ENCODE results near the gene ACVR1. TPM values are rescaled to one million over a fixed set of nuclear protein-coding genes. Genes with fewer than 3 reads are reported as not detected.

ACVR1 gene
- 1 to 10 TPM in 2 of 3 donors, under 1 TPM in 1; 0.46 to 1.4 (median 1.1) TPM for polyA plus RNA-seq

- Mint-ChIP-seq H3K27ac (peak within 1 kb of the TSS; percentile 25 to 91 (median 80)), H3K27me3 (ENCODE audit: low read depth in 3 of 3) (peaks cover 0 to 9% (median 1%) of the 10 kb centered on the region in 3 donors), H3K36me3 (no peaks in the 10 kb centered on the region), H3K9me3 (no peaks in the 10 kb centered on the region), H3K4me1 (peaks cover 16 to 17% of the 10 kb centered on the region in 2 donors), H3K4me3 (peak within 1 kb of the TSS; percentile 85 to 94 (median 91))
- DNase-seq = peak; percentile 72 to 77 (median 76)
These were observed at the start of gene ACVR1 for GRCh38 chr2:157876066-157876785. Gene ACVR1 (minus strand): TSS chr2:157876330. CDS start chr2:157799493, 76,837 bp downstream.

DNA sequence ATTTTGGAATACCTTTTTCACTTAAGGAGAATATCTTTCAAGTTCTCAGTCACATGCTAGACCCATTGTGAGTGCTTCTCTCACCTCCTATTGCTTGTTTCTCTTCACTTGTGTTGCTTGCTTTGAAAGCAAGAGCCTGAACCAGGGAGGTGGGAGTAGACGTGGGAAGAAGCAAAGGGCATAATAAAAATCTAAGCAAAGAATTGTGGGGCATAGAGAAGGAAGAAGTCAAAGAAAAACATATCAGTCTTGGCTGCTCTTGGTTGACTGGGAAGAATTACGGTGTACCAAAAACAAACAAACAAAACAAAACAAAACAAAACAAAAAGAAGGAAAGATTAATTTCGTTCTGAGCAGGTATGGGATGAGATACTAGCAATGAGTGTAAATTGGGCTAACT lies 48.9 kb upstream of the ACVR1 start:
- no peaks in the 10 kb centered on the region for H3K9me3 Mint-ChIP-seq
- H3K4me1 Mint-ChIP-seq = no peaks in the 10 kb centered on the region
- no peaks in the 10 kb centered on the region for H3K36me3 Mint-ChIP-seq
- DNase-seq = no peak
- H3K4me3 Mint-ChIP-seq = no peak overlapping the region
- peaks cover 0 to 3% (median 0%) of the 10 kb centered on the region in 3 donors for H3K27me3 Mint-ChIP-seq (ENCODE audit: low read depth in 3 of 3)
- H3K27ac Mint-ChIP-seq = no peak overlapping the region

DNA sequence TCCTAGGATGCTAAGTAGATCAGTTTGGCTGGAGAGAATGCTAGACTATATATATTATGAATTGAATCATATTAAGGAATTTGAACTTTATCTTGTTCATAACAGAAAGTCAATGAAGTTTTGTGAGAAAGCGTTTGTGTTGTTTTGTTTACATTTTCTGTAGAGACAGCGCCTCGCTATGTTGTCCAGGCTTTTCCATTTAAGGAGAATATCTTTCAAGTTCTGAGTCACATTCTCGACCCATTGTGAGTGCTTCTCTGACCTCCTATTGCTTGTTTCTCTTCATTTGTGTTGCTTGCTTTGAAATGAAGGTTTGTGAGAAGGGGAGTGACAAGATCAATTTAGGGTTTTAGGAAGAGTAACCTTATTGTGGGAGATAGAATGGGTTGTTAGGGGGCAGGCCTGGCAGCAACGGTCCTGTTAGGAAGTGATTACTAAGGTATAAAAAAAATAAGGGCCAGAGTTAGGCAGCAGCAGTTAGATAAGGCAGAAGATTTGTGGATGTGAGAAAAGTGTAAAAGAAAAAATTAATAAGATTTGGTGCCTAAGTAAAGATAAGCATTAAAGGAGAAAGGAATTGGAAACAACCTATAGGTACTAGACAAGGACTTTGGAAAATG lies 47.6 kb upstream of the ACVR1 start:
- Mint-ChIP-seq H3K27ac (no peak overlapping the region), H3K4me1 (no peaks in the 10 kb centered on the region), H3K4me3 (no peak overlapping the region), H3K27me3 (ENCODE audit: low read depth in 3 of 3) (peaks cover 0 to 3% (median 0%) of the 10 kb centered on the region in 3 donors), H3K36me3 (no peaks in the 10 kb centered on the region), H3K9me3 (no peaks in the 10 kb centered on the region)
- no peak for DNase-seq

GRCh38 chr2:157922815-157923214 lies 46.7 kb upstream of the ACVR1 start:
- H3K4me1 Mint-ChIP-seq = no peaks in the 10 kb centered on the region
- H3K4me3 Mint-ChIP-seq = no peak overlapping the region
- no peaks in the 10 kb centered on the region for H3K36me3 Mint-ChIP-seq
- H3K9me3 Mint-ChIP-seq = no peaks in the 10 kb centered on the region
- H3K27me3 Mint-ChIP-seq (ENCODE audit: low read depth in 3 of 3) = peaks cover 0 to 3% (median under 1%) of the 10 kb centered on the region in 3 donors
- H3K27ac Mint-ChIP-seq = no peak overlapping the region
- DNase-seq = no peak

DNA sequence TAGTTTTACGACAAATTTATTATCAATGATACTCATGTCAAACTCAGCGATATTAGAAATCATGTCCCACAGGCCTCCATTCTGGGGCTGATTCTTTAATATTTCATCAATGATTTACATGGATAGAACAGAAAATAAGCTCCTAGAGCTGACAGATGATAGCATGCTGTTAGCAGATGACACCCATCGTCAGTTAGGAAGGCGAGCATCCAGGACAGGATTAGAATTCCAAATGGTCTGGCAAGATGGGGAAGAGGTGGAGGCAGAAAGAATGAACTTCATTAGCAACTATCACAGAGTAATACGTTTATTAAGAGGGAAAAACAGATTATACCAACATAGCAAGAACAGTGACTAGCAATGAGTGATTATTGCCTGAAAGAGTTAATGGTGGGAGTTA lies 46.2 kb upstream of the ACVR1 start:
- DNase-seq = no peak
- Mint-ChIP-seq H3K4me1 (no peaks in the 10 kb centered on the region), H3K9me3 (no peaks in the 10 kb centered on the region), H3K27me3 (ENCODE audit: low read depth in 3 of 3) (peaks cover 0 to 3% (median 2%) of the 10 kb centered on the region in 3 donors), H3K27ac (no peak overlapping the region), H3K4me3 (no peak overlapping the region), H3K36me3 (no peaks in the 10 kb centered on the region)

DNA sequence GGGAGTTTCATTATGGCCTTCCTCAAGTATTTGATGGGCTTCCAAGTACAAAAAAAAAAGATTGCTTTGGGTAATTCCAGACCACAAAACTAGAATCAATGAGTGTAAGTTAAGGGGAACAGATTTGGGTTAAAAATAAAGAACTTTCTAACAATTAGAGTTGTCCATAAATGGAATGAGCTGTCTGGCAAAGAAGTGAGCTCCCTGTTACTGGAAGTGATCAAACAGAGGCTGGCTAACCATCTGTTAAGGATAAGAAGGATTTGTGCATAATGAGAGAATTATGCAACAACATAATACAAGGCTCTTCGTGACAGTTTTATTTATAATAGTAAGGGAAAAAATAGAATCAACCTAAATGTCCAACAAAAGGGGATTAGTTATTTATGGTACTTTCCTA lies 44.6 kb upstream of the ACVR1 start:
- no peaks in the 10 kb centered on the region for H3K36me3 Mint-ChIP-seq
- no peaks in the 10 kb centered on the region for H3K4me1 Mint-ChIP-seq
- H3K27ac Mint-ChIP-seq = no peak overlapping the region
- peaks cover 0 to 3% (median 2%) of the 10 kb centered on the region in 3 donors for H3K27me3 Mint-ChIP-seq (ENCODE audit: low read depth in 3 of 3)
- no peak overlapping the region for H3K4me3 Mint-ChIP-seq
- DNase-seq = no peak
- no peaks in the 10 kb centered on the region for H3K9me3 Mint-ChIP-seq

- no peaks in the 10 kb centered on the region for H3K9me3 Mint-ChIP-seq
- H3K27ac Mint-ChIP-seq = no peak overlapping the region
These were observed 43.1 kb upstream of the ACVR1 start for GRCh38 chr2:157919181-157919580.

DNA sequence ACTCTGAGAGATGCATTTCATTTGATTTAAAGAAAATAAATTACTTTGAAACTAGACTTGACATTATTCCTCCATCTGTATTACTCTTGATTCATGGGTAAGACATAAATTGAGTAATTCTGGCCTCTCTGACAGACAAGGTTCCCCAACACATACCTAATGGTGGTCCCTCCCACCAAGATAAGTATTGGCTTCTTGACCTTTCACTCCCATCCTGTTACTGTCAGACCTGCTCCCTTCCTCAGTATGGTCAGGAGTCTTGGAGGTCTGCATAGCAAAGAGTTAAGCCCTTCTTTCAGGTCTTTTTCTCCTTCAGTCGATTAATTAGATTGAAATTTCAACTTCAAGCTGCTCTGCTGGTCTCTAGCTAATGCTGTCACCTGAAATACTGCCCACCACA lies 42.2 kb upstream of the ACVR1 start:
- no peak overlapping the region for H3K4me3 Mint-ChIP-seq

More at GRCh38 chr2:157919181-157919580, 43.1 kb upstream of the ACVR1 start:
- no peak for DNase-seq
- H3K36me3 Mint-ChIP-seq = no peaks in the 10 kb centered on the region
- H3K4me3 Mint-ChIP-seq = no peak overlapping the region
- peaks cover 0 to 3% (median 2%) of the 10 kb centered on the region in 3 donors for H3K27me3 Mint-ChIP-seq (ENCODE audit: low read depth in 3 of 3)
- no peaks in the 10 kb centered on the region for H3K4me1 Mint-ChIP-seq

DNA sequence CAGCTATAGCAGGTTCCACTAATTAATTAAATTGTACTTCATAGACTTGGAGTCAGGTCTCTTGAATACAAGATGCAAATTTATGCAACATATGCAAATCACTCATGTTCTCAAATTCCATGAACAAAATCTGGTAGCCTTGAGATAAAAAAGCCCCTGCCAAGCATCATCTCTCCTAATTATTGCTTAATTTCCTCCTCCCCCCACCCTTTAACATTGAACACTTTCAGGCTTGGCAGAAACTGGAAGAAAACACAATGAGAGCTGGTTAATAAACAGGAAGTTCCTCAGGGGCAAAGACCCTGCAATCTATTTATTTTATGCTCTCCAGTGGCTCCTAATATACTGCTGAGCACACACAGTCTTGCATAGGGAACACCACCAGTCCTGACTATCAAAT lies 35.6 kb upstream of the ACVR1 start:
- H3K27ac Mint-ChIP-seq = no peak overlapping the region

More for the DNA sequence above, 42.2 kb upstream of the ACVR1 start:
- H3K27ac Mint-ChIP-seq = no peak overlapping the region
- DNase-seq = no peak
- no peaks in the 10 kb centered on the region for H3K4me1 Mint-ChIP-seq
- peaks cover 0 to 8% (median 4%) of the 10 kb centered on the region in 3 donors for H3K27me3 Mint-ChIP-seq (ENCODE audit: low read depth in 3 of 3)
- H3K36me3 Mint-ChIP-seq = no peaks in the 10 kb centered on the region
- H3K9me3 Mint-ChIP-seq = peaks cover 0 to 2% (median 0%) of the 10 kb centered on the region in 6 donors

DNA sequence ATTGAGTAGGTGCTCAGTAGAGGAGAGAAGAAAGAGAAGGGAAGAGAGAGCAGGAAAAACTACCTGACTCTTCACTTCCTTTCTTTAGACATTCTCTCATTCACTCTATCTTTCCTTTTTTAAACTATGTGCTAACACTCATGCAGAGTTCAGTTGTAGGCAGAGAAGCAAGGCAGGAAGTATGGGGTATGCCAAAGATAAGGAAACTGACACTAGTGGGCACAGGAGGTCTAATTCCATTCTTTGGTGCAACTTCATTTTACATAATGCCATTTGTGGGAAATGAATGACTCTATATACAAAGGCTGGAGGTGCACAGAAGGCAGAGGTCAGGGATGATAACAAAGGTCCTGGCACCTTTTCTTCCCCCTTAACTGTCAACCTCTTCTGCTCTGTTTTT lies 35.1 kb upstream of the ACVR1 start:
- no peaks in the 10 kb centered on the region for H3K4me1 Mint-ChIP-seq
- no peak overlapping the region for H3K27ac Mint-ChIP-seq
- H3K27me3 Mint-ChIP-seq (ENCODE audit: low read depth in 3 of 3) = peaks cover 0 to 9% (median 2%) of the 10 kb centered on the region in 3 donors
- H3K4me3 Mint-ChIP-seq = no peak overlapping the region
- H3K36me3 Mint-ChIP-seq = no peaks in the 10 kb centered on the region
- DNase-seq = no peak
- peaks cover 0 to 10% (median 0%) of the 10 kb centered on the region in 6 donors for H3K9me3 Mint-ChIP-seq

More for the DNA sequence above, 35.6 kb upstream of the ACVR1 start:
- Mint-ChIP-seq H3K9me3 (peaks cover 0 to 10% (median 0%) of the 10 kb centered on the region in 6 donors), H3K27me3 (ENCODE audit: low read depth in 3 of 3) (peaks cover 0 to 9% (median 2%) of the 10 kb centered on the region in 3 donors), H3K4me1 (no peaks in the 10 kb centered on the region), H3K36me3 (no peaks in the 10 kb centered on the region), H3K4me3 (no peak overlapping the region)
- no peak for DNase-seq

- H3K27ac Mint-ChIP-seq = no peak overlapping the region
These were observed 29.0 kb upstream of the ACVR1 start for GRCh38 chr2:157905092-157905491.

DNA sequence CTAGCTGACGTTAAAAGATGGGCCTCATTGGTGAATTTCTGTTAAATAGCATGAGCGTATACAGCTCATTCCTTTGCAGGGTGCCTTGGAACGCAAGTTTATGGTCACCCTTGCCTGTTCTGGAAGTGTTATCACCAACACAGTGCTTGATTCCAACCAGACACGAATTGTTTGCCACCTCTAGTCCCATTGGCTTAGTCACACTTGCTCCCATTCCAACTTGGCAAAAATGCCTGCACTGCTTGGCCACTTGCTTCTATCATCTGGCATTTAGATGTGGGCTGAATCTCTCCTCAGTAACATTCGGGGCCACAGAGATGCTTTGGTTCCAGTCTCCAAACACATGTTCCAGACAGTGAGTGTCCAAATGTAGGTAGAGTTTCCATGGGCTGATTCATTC lies 27.5 kb upstream of the ACVR1 start:
- no peaks in the 10 kb centered on the region for H3K36me3 Mint-ChIP-seq
- H3K9me3 Mint-ChIP-seq = no peaks in the 10 kb centered on the region
- no peak for DNase-seq
- no peaks in the 10 kb centered on the region for H3K27me3 Mint-ChIP-seq (ENCODE audit: low read depth in 3 of 3)
- no peak overlapping the region for H3K27ac Mint-ChIP-seq
- H3K4me1 Mint-ChIP-seq = peaks cover 0 to 8% of the 10 kb centered on the region in 2 donors
- H3K4me3 Mint-ChIP-seq = no peak overlapping the region

More at GRCh38 chr2:157905092-157905491, 29.0 kb upstream of the ACVR1 start:
- DNase-seq = no peak
- Mint-ChIP-seq H3K36me3 (no peaks in the 10 kb centered on the region), H3K27me3 (ENCODE audit: low read depth in 3 of 3) (no peaks in the 10 kb centered on the region), H3K9me3 (no peaks in the 10 kb centered on the region), H3K4me1 (no peaks in the 10 kb centered on the region), H3K4me3 (no peak overlapping the region)

DNA sequence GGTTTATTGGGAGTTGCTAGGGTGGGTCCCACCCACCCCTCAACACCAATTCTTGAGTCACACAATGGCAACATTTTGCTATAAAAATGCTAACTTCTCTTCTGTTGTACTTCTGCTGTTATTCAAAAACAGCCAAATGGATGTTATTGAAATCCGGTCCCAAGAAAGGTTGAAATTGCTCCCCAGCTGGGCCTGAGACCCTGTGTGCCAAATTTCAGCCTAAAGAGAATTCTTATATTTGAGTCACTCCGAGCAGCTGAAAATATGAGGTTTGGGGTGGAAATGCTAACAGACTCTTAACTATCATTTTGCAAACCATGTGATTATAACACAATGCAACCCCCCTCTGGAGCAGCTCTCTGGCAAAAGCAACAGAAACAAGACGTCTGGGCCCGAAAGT lies 27.0 kb upstream of the ACVR1 start:
- peaks cover 0 to 12% of the 10 kb centered on the region in 2 donors for H3K4me1 Mint-ChIP-seq
- H3K27me3 Mint-ChIP-seq (ENCODE audit: low read depth in 3 of 3) = no peaks in the 10 kb centered on the region
- H3K27ac Mint-ChIP-seq = no peak overlapping the region
- no peak for DNase-seq
- H3K9me3 Mint-ChIP-seq = no peaks in the 10 kb centered on the region
- no peak overlapping the region for H3K4me3 Mint-ChIP-seq
- H3K36me3 Mint-ChIP-seq = no peaks in the 10 kb centered on the region

- Mint-ChIP-seq H3K4me3 (no peak overlapping the region), H3K9me3 (no peaks in the 10 kb centered on the region), H3K4me1 (peaks cover 3 to 16% of the 10 kb centered on the region in 2 donors), H3K36me3 (no peaks in the 10 kb centered on the region), H3K27me3 (ENCODE audit: low read depth in 3 of 3) (no peaks in the 10 kb centered on the region), H3K27ac (no peak overlapping the region)
- no peak for DNase-seq
These were observed 26.6 kb upstream of the ACVR1 start for GRCh38 chr2:157902692-157903091.
